Measurements from ENCODE around the gene HOXD11.

Gene HOXD11

GRCh38 chr2:176151442-176152287 is 44.6 kb downstream of the HOXD11 start, which contains the start of gene HOXD4:
HOXD4 (plus strand) TSS chr2:176151550; CDS start chr2:176151634, 84 bp downstream.
- DNase-seq, result peak; percentile 37

- no peak for DNase-seq
Measured at GRCh38 chr2:176152350-176153181, 45.5 kb downstream of the HOXD11 start.

- no peak for DNase-seq
Measured at GRCh38 chr2:176154576-176155252, 47.6 kb downstream of the HOXD11 start.

GRCh38 chr2:176155356-176156044 is 48.4 kb downstream of the HOXD11 start:
- no peak for DNase-seq

- no peak for DNase-seq
Measured at GRCh38 chr2:176156301-176156806, 49.3 kb downstream of the HOXD11 start.

GRCh38 chr2:176156807-176157498 is 49.9 kb downstream of the HOXD11 start, which contains the start of gene HOXD3:
HOXD3 (plus strand) TSS chr2:176157307; CDS start chr2:176169115, 11,808 bp downstream.
- peak; percentile 20 for DNase-seq

- peak; percentile 68 for DNase-seq
Measured at GRCh38 chr2:176157499-176158185, 50.6 kb downstream of the HOXD11 start.

GRCh38 chr2:176158186-176158591 is 51.1 kb downstream of the HOXD11 start:
- peak; percentile 54 for DNase-seq

GRCh38 chr2:176158855-176159662 is 52.0 kb downstream of the HOXD11 start:
- DNase-seq, result no peak
